ENCODE data around the gene SP100. TPM values are rescaled to one million over a fixed set of nuclear protein-coding genes. Genes with fewer than 3 reads are reported as not detected.

Gene SP100
- total RNA-seq, 1 donor from 2014 or later, result 169 TPM

- H3K4me2 ChIP-seq (ENCODE audit: low read length), result no peak overlapping the region
- Mint-ChIP-seq H3K27me3 (ENCODE audit: low read depth, unreplicated experiment) (no peaks in the 10 kb centered on the region), H3K9me3 (ENCODE audit: unreplicated experiment) (peaks cover 15% of the 10 kb centered on the region), H3K27ac (ENCODE audit: unreplicated experiment) (no peak overlapping the region), H3K36me3 (ENCODE audit: low read depth, unreplicated experiment) (peaks cover 21% of the 10 kb centered on the region), H3K4me3 (ENCODE audit: unreplicated experiment) (no peak overlapping the region), H3K4me1 (ENCODE audit: low read depth, unreplicated experiment) (no peaks in the 10 kb centered on the region)
- peaks cover 6% of the 10 kb centered on the region for H3K9me3 ChIP-seq (ENCODE audit: insufficient read depth, low read depth, low read length)
- H3K27me3 ChIP-seq (ENCODE audit: insufficient read depth, low read length), result no peaks in the 10 kb centered on the region
- no peaks in the 10 kb centered on the region for H4K20me1 ChIP-seq (ENCODE audit: insufficient read depth, low read length)
- no peak overlapping the region for H2AFZ ChIP-seq (ENCODE audit: low read depth, low read length)
- TF ChIP-seq EZH2 (IDR thresholded peaks at IDR 0.05; ENCODE audit: insufficient read depth, low read length), result no peak
- TF ChIP-seq CTCF (IDR thresholded peaks at IDR 0.05; ENCODE audit: insufficient read depth, low read depth, low read length), result no peak
- H3K36me3 ChIP-seq (ENCODE audit: insufficient read depth, low read length), result no peaks in the 10 kb centered on the region
- H3K4me3 ChIP-seq (ENCODE audit: insufficient read depth, low read depth, low read length), result no peak overlapping the region
- H3K79me2 ChIP-seq (ENCODE audit: insufficient read depth, low read length), result no peaks in the 10 kb centered on the region
- H3K27ac ChIP-seq (ENCODE audit: low read depth, low read length), result no peak overlapping the region
- H3K4me1 ChIP-seq (ENCODE audit: insufficient read depth, low read length), result no peaks in the 10 kb centered on the region
- no peak overlapping the region for H3K9ac ChIP-seq (ENCODE audit: low read length)
- peak; percentile 52 for DNase-seq (ENCODE audit: low read depth)
- FAIRE-seq, result peak; percentile 60
These were observed 104.8 kb downstream of the SP100 start for GRCh38 chr2:230520875-230521155.

GRCh38 chr2:230521386-230521785 is 105.4 kb downstream of the SP100 start:
- no peak overlapping the region for H2AFZ ChIP-seq (ENCODE audit: low read depth, low read length)
- no peaks in the 10 kb centered on the region for H3K79me2 ChIP-seq (ENCODE audit: insufficient read depth, low read length)
- H3K27ac ChIP-seq (ENCODE audit: low read depth, low read length), result no peak overlapping the region
- H3K4me1 ChIP-seq (ENCODE audit: insufficient read depth, low read length), result no peaks in the 10 kb centered on the region
- peaks cover 26% of the 10 kb centered on the region for H3K36me3 Mint-ChIP-seq (ENCODE audit: low read depth, unreplicated experiment)
- no peaks in the 10 kb centered on the region for H3K36me3 ChIP-seq (ENCODE audit: insufficient read depth, low read length)
- H3K27ac Mint-ChIP-seq (ENCODE audit: unreplicated experiment), result no peak overlapping the region
- no peak overlapping the region for H3K9ac ChIP-seq (ENCODE audit: low read length)
- H3K27me3 Mint-ChIP-seq (ENCODE audit: low read depth, unreplicated experiment), result no peaks in the 10 kb centered on the region
- peaks cover 8% of the 10 kb centered on the region for H3K9me3 ChIP-seq (ENCODE audit: insufficient read depth, low read depth, low read length)
- no peak overlapping the region for H3K4me3 Mint-ChIP-seq (ENCODE audit: unreplicated experiment)
- DNase-seq (ENCODE audit: low read depth) (no peak), FAIRE-seq (no peak)
- H3K27me3 ChIP-seq (ENCODE audit: insufficient read depth, low read length), result no peaks in the 10 kb centered on the region
- no peaks in the 10 kb centered on the region for H4K20me1 ChIP-seq (ENCODE audit: insufficient read depth, low read length)
- no peak overlapping the region for H3K4me2 ChIP-seq (ENCODE audit: low read length)
- no peaks in the 10 kb centered on the region for H3K4me1 Mint-ChIP-seq (ENCODE audit: low read depth, unreplicated experiment)
- H3K4me3 ChIP-seq (ENCODE audit: insufficient read depth, low read depth, low read length), result no peak overlapping the region
- H3K9me3 Mint-ChIP-seq (ENCODE audit: unreplicated experiment), result peaks cover 15% of the 10 kb centered on the region
- TF ChIP-seq CTCF (IDR thresholded peaks at IDR 0.05; ENCODE audit: insufficient read depth, low read depth, low read length), result no peak
- no peak for TF ChIP-seq EZH2 (IDR thresholded peaks at IDR 0.05; ENCODE audit: insufficient read depth, low read length)

- no peak overlapping the region for H3K27ac ChIP-seq (ENCODE audit: low read depth, low read length)
- Mint-ChIP-seq H3K27ac (ENCODE audit: unreplicated experiment) (no peak overlapping the region), H3K27me3 (ENCODE audit: low read depth, unreplicated experiment) (no peaks in the 10 kb centered on the region), H3K9me3 (ENCODE audit: unreplicated experiment) (peaks cover 44% of the 10 kb centered on the region), H3K4me1 (ENCODE audit: low read depth, unreplicated experiment) (no peaks in the 10 kb centered on the region), H3K4me3 (ENCODE audit: unreplicated experiment) (no peak overlapping the region), H3K36me3 (ENCODE audit: low read depth, unreplicated experiment) (peaks cover 37% of the 10 kb centered on the region)
- no peak for DNase-seq (ENCODE audit: low read depth)
- TF ChIP-seq EZH2 (IDR thresholded peaks at IDR 0.05; ENCODE audit: insufficient read depth, low read length), result no peak
- TF ChIP-seq CTCF (IDR thresholded peaks at IDR 0.05; ENCODE audit: insufficient read depth, low read depth, low read length), result no peak
- H3K9me3 ChIP-seq (ENCODE audit: insufficient read depth, low read depth, low read length), result peaks cover 8% of the 10 kb centered on the region
- no peak overlapping the region for H2AFZ ChIP-seq (ENCODE audit: low read depth, low read length)
- FAIRE-seq, result no peak
- no peaks in the 10 kb centered on the region for H3K27me3 ChIP-seq (ENCODE audit: insufficient read depth, low read length)
- no peak overlapping the region for H3K4me3 ChIP-seq (ENCODE audit: insufficient read depth, low read depth, low read length)
- no peaks in the 10 kb centered on the region for H4K20me1 ChIP-seq (ENCODE audit: insufficient read depth, low read length)
- H3K4me2 ChIP-seq (ENCODE audit: low read length), result no peak overlapping the region
- no peaks in the 10 kb centered on the region for H3K79me2 ChIP-seq (ENCODE audit: insufficient read depth, low read length)
- no peaks in the 10 kb centered on the region for H3K36me3 ChIP-seq (ENCODE audit: insufficient read depth, low read length)
- no peak overlapping the region for H3K9ac ChIP-seq (ENCODE audit: low read length)
- H3K4me1 ChIP-seq (ENCODE audit: insufficient read depth, low read length), result no peaks in the 10 kb centered on the region
These were observed 109.7 kb downstream of the SP100 start for GRCh38 chr2:230525682-230526081.

Data from astrocyte (in vitro differentiated cells and primary cell).